Measurements from ENCODE around the gene HDAC8. TPM values are rescaled to one million over a fixed set of nuclear protein-coding genes. Genes with fewer than 3 reads are reported as not detected.

Gene HDAC8
- total RNA-seq, 2 donors from 2014 or later = 32.5 to 63.8 TPM

DNA sequence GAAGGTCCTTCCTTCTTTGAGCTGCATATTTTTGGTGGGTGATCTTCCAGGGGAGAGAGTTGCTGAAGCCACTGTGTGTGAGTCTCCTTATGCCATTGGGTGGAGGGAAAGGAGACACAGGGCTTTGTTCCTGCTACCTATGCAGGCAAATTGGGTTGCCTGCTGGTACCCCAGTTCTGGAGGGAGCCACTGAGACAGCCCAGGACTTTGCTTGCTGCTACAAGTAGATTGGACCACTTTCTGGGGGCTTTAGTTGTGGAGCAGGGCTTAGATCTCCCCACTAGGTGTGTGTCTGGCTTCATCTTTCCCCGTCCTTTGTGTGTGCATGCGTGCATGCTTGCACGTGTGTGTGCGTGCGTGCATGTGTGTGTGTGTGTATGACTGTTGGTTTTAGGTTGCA lies 276.9 kb downstream of the HDAC8 start:
- Histone ChIP-seq H3K9me3 (no peaks in the 10 kb centered on the region), H3K27me3 (replicated peaks; ENCODE audit: insufficient read depth) (no peaks in the 10 kb centered on the region), H3K4me3 (no peak overlapping the region), H3K36me3 (no peaks in the 10 kb centered on the region), H3K27ac (no peak overlapping the region), H3K4me1 (ENCODE audit: control insufficient read depth in 1 of 2, low read depth in 2 of 2) (no peaks in the 10 kb centered on the region)
- ATAC-seq (ENCODE audit: insufficient number of reproducible peaks, low FRiP score, low read depth) (no peak), DNase-seq (ENCODE audit: low spot score) (no peak)
- no peak for TF ChIP-seq CTCF (IDR thresholded peaks at IDR 0.05)

GRCh38 chrX:72294497-72294896 lies 278.1 kb downstream of the HDAC8 start:
- no peak for ATAC-seq (ENCODE audit: insufficient number of reproducible peaks, low FRiP score, low read depth)
- TF ChIP-seq CTCF (IDR thresholded peaks at IDR 0.05) = no peak
- H3K36me3 ChIP-seq = no peaks in the 10 kb centered on the region
- DNase-seq (ENCODE audit: low spot score) = no peak
- H3K9me3 ChIP-seq = no peaks in the 10 kb centered on the region
- no peaks in the 10 kb centered on the region for H3K27me3 ChIP-seq (replicated peaks; ENCODE audit: insufficient read depth)
- no peak overlapping the region for H3K27ac ChIP-seq
- no peak overlapping the region for H3K4me3 ChIP-seq
- no peaks in the 10 kb centered on the region for H3K4me1 ChIP-seq (ENCODE audit: control insufficient read depth in 1 of 2, low read depth in 2 of 2)

DNA sequence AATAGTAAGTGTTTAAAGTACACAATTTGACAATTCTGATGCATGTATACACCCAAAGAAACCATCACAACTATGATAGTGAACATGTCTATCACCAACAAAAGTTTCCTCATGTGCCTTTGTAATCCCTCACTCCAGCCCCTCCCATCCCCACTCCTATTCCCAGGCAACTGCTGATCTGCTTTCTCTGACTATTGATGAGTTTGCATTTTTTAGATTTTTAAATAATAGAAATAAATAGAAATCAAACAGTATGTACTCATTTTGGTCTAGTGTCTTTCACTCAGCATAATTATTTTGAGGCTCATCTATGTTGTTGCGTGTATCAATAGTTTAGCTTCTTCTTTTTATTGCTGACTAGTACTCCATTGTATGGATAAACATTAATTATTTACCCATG lies 290.3 kb downstream of the HDAC8 start:
- no peaks in the 10 kb centered on the region for H3K9me3 ChIP-seq
- DNase-seq (ENCODE audit: low spot score) (no peak), ATAC-seq (ENCODE audit: insufficient number of reproducible peaks, low FRiP score, low read depth) (no peak)
- H3K4me3 ChIP-seq = no peak overlapping the region
- no peaks in the 10 kb centered on the region for H3K27me3 ChIP-seq (replicated peaks; ENCODE audit: insufficient read depth)
- no peak for TF ChIP-seq CTCF (IDR thresholded peaks at IDR 0.05)
- no peak overlapping the region for H3K27ac ChIP-seq
- no peaks in the 10 kb centered on the region for H3K4me1 ChIP-seq (ENCODE audit: control insufficient read depth in 1 of 2, low read depth in 2 of 2)
- no peaks in the 10 kb centered on the region for H3K36me3 ChIP-seq

GRCh38 chrX:72280321-72280845 lies 292.3 kb downstream of the HDAC8 start:
- no peak for DNase-seq (ENCODE audit: low spot score)
- no peak for TF ChIP-seq CTCF (IDR thresholded peaks at IDR 0.05)
- H3K27me3 ChIP-seq (replicated peaks; ENCODE audit: insufficient read depth) = no peaks in the 10 kb centered on the region

More at GRCh38 chrX:72280321-72280845, 292.3 kb downstream of the HDAC8 start:
- Histone ChIP-seq H3K36me3 (no peaks in the 10 kb centered on the region), H3K9me3 (no peaks in the 10 kb centered on the region), H3K4me1 (ENCODE audit: control insufficient read depth in 1 of 2, low read depth in 2 of 2) (peaks cover 0 to 3% of the 10 kb centered on the region in 2 donors), H3K4me3 (no peak overlapping the region), H3K27ac (no peak overlapping the region)
- ATAC-seq (ENCODE audit: insufficient number of reproducible peaks, low FRiP score, low read depth) = no peak

Other genes starting within 250 kb of the HDAC8 start
- 10 to 100 TPM; 12.5 to 24.3 TPM for gene PHKA1, start 141.5 kb upstream of the HDAC8 start, total RNA-seq
- not detected for gene DMRTC1B, start 204.0 kb upstream of the HDAC8 start, total RNA-seq
- gene FAM236B, start 209.8 kb upstream of the HDAC8 start, total RNA-seq = not detected
- not detected for gene FAM236D, start 235.4 kb upstream of the HDAC8 start, total RNA-seq

All from thoracic aorta (tissue), 2 donors.